CD4-positive, alpha-beta memory T cell (primary cell): ENCODE results near the gene LLGL2. TPM values are rescaled to one million over a fixed set of nuclear protein-coding genes. Genes with fewer than 3 reads are reported as not detected.
"Not testable (repeated sequence)": the region's sequence is repeated elsewhere in the genome, so short reads cannot be mapped to it uniquely, and the experiment has no call there.

Experiments
- CTCF ChIA-PET: fragments of 350-600 bp; sonication (Branson Sonifier 250); formaldehyde crosslinking; loops from one replicate; lab custom pipeline; 2021; ENCODE audit warnings: inconsistent platforms; ENCODE audit not compliant: partially characterized antibody; lab: Charles Lee
- POLR2A ChIA-PET: fragments of 350-600 bp; sonication (Branson Sonifier 250); formaldehyde crosslinking; loops from one replicate; lab custom pipeline; 2021; ENCODE audit not compliant: partially characterized antibody; lab: Charles Lee
- DNase-seq, 5 donors: peaks; one replicate each; pipeline versions ENCODE4 v3.0.0 to v3.0.0-alpha.2; 2020 to 2022; ENCODE audit warnings: mixed read lengths in 1 of 5
- H3K27ac ChIP-seq: one replicate; pipeline ENCODE4 v1.7.0; 2013; ENCODE audit warnings: low read depth, low read length
- H3K27me3 ChIP-seq: 2 replicates; pipeline ENCODE4 v1.7.0; 2013; ENCODE audit warnings: mild to moderate bottlenecking, low read length, moderate library complexity; ENCODE audit not compliant: insufficient read depth
- H3K36me3 ChIP-seq: 2 replicates; pipeline ENCODE4 v1.7.0; 2013; ENCODE audit warnings: mild to moderate bottlenecking, low read length, moderate library complexity; ENCODE audit not compliant: insufficient read depth
- H3K4me1 ChIP-seq: 2 replicates; pipeline ENCODE4 v1.7.0; 2013; ENCODE audit warnings: mild to moderate bottlenecking, low read length, moderate library complexity; ENCODE audit not compliant: insufficient read depth
- H3K4me3 ChIP-seq, 2 donors: one replicate each; pipeline ENCODE4 v1.7.0; 2013; ENCODE audit warnings: low read length in 2 of 2, mild to moderate bottlenecking in 1 of 2
- H3K9me3 ChIP-seq, 2 donors: one replicate each; pipeline ENCODE4 v1.7.0; 2013; ENCODE audit warnings: low read length in 2 of 2, control low read depth in 1 of 2; ENCODE audit not compliant: control insufficient read depth in 1 of 2
- H3K27ac Mint-ChIP-seq, 7 donors: one replicate each; pipeline ENCODE4 v1.8.0; 2020 to 2021; ENCODE audit warnings: mixed read lengths in 7 of 7, mild to moderate bottlenecking in 6 of 7, inconsistent platforms in 3 of 7, moderate library complexity in 3 of 7
- H3K27me3 Mint-ChIP-seq, 2 donors: one replicate each; pipeline ENCODE4 v1.8.0; 2020 to 2021; ENCODE audit warnings: mixed read lengths in 2 of 2
- H3K36me3 Mint-ChIP-seq, 2 donors: one replicate each; pipeline ENCODE4 v1.8.0; 2020 to 2021; ENCODE audit warnings: mixed read lengths in 2 of 2, inconsistent platforms in 1 of 2, mild to moderate bottlenecking in 1 of 2
- H3K4me1 Mint-ChIP-seq, 4 donors: one replicate each; pipeline ENCODE4 v1.8.0; 2020 to 2021; ENCODE audit warnings: mixed read lengths in 4 of 4, mild to moderate bottlenecking in 1 of 4
- H3K4me3 Mint-ChIP-seq, 8 donors: one replicate each; pipeline ENCODE4 v1.8.0; 2020 to 2021; ENCODE audit warnings: mixed read lengths in 8 of 8, mild to moderate bottlenecking in 7 of 8, moderate library complexity in 6 of 8, inconsistent platforms in 3 of 8
- H3K9me3 Mint-ChIP-seq, 8 donors: one replicate each; pipeline ENCODE4 v1.8.0; 2020 to 2021; ENCODE audit warnings: mixed read lengths in 8 of 8, mild to moderate bottlenecking in 5 of 8, inconsistent platforms in 3 of 8, moderate library complexity in 1 of 8
- intact Hi-C: fragments of 100-400 bp; cut with micrococcal nuclease; formaldehyde crosslinking; loops from one replicate; pipeline ENCODE4 v1.15.1; 2023
- polyA plus RNA-seq, 2 donors: library from polyadenylated mRNA; unstranded; fragments of 300-500 nt; fragmentation: Illumina TruSeq; gene quantifications; one replicate each; pipeline ENCODE4 v1.2.3, GENCODE V29; 2021
- total RNA-seq, 2 experiments: library from RNA; stranded (reverse); gene quantifications; one replicate each; pipeline ENCODE4 v1.2.3, GENCODE V29; 2021

Gene LLGL2
- total and polyA plus RNA-seq, 4 experiments from 2014 or later: 19.3 to 43.6 (median 32.2) TPM

DNA sequence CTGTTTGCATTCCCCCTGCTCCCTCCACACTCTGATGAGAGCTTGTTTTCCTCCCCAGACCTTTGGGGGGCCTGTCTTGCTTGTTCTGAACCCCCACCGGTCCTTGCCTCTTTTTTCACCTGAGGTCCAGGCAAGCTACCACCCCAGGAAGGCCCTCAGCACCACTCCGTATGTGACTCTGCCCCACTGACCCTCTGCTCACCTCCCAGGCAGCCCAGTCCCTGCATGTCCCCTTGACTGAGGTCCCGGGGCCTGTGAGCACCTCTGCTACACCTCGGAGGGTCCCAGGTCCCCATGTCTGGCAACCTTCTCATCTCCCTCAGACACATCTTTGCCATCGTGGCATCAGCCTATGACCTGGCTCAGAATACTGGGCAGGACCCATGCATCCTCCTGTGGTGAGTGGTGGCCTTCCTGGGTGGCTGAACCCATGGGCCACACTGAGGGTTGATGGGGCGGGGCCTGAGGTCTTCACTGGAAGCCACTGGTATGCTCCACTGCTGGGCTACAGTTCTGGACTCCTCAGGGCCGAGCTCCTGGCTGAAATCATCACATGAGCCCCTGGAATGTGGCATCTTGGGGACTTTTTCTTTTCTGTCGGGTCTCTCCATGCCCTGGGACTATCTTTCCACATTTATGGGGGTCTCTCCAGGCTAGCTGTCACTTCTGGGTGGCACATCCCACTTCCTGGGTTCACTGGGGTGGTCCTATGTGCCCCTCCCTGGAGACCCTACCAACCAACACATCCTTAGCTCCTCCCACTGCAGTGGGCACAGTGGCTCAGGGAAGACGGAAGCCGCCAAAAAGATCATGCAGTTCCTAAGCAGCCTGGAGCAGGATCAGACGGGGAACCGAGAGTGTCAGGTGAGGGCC lies 65.6 kb downstream of the LLGL2 start:
- H3K27me3 Mint-ChIP-seq: peaks cover 0 to 2% of the 10 kb centered on the region in 2 donors
- no peak overlapping the region for H3K4me3 ChIP-seq
- H3K27me3 ChIP-seq: no peaks in the 10 kb centered on the region
- peak overlapping the region in 5 of 8 donors; percentile 34 to 47 (median 44) for H3K4me3 Mint-ChIP-seq
- peak overlapping the region; percentile 37 to 86 (median 64) for H3K27ac Mint-ChIP-seq
- H3K9me3 Mint-ChIP-seq: peaks cover 0 to 4% (median 0%) of the 10 kb centered on the region in 8 donors
- ChIA-PET CTCF (interaction anchor here (0.9 to 3.4 kb wide), 9 partner anchors 7 to 168 kb away, joined by 3 to 23 read pairs (median 4); partner anchors contain the start of genes SMIM5 and TMEM94), POLR2A (interaction anchor here (0.6 to 2.2 kb wide), 5 partner anchors 9 to 555 kb away, joined by 3 to 9 read pairs (median 3); partner anchors contain the start of genes LLGL2 and TSEN54)
- intact Hi-C loops: no loop called here
- H3K36me3 Mint-ChIP-seq: no peaks in the 10 kb centered on the region
- peaks cover 0 to 6% (median 3%) of the 10 kb centered on the region in 4 donors for H3K4me1 Mint-ChIP-seq
- no peak overlapping the region for H3K27ac ChIP-seq
- no peak for DNase-seq
- no peaks in the 10 kb centered on the region for H3K36me3 ChIP-seq
- H3K4me1 ChIP-seq: peaks cover 18% of the 10 kb centered on the region
- no peaks in the 10 kb centered on the region for H3K9me3 ChIP-seq

DNA sequence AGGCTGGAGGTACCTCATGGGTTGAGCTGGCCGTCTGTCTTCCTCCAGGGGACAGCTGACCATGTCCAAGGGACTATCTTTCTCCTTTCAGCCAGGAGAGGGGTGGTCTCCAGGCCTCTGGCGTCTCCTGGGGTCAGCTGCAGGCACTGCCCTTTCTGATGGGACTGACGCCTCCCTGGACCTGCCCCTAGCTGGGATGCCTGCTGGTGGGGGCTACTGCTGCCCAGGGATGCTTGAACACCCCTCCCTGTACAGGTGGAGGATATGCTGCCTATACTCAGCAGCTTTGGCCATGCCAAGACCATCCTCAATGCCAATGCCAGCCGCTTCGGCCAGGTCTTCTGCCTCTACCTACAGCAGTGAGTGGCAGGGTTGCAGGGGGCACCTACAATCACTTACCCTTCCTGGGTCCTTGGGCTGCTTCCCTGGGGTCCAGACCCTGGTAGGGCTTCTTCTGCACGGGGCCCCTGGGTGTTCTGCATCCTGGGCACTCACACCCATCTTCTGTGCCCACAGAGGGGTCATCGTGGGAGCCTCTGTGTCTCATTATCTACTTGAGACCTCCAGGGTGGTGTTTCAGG lies 66.3 kb downstream of the LLGL2 start:
- CTCF ChIA-PET: interaction anchor here (1.8 to 3.4 kb wide), 4 partner anchors 9 to 169 kb away, joined by 4 to 23 read pairs (median 10); no protein-coding TSS in a partner anchor
- Histone ChIP-seq H3K36me3 (no peaks in the 10 kb centered on the region), H3K9me3 (no peaks in the 10 kb centered on the region), H3K4me3 (no peak overlapping the region), H3K27me3 (no peaks in the 10 kb centered on the region), H3K27ac (no peak overlapping the region), H3K4me1 (peaks cover 18% of the 10 kb centered on the region)
- intact Hi-C loops: no loop called here
- Mint-ChIP-seq H3K36me3 (no peaks in the 10 kb centered on the region), H3K27ac (peak overlapping the region in 2 of 7 donors; percentile 12 to 47), H3K4me3 (no peak overlapping the region), H3K9me3 (peaks cover 0 to 4% (median 0%) of the 10 kb centered on the region in 8 donors), H3K4me1 (peaks cover 0 to 6% (median 3%) of the 10 kb centered on the region in 4 donors), H3K27me3 (no peaks in the 10 kb centered on the region)
- POLR2A ChIA-PET: interaction anchor here (1.2 kb wide), 1 partner anchor 10 kb away, joined by 3 read pairs; no protein-coding TSS in a partner anchor
- no peak for DNase-seq

DNA sequence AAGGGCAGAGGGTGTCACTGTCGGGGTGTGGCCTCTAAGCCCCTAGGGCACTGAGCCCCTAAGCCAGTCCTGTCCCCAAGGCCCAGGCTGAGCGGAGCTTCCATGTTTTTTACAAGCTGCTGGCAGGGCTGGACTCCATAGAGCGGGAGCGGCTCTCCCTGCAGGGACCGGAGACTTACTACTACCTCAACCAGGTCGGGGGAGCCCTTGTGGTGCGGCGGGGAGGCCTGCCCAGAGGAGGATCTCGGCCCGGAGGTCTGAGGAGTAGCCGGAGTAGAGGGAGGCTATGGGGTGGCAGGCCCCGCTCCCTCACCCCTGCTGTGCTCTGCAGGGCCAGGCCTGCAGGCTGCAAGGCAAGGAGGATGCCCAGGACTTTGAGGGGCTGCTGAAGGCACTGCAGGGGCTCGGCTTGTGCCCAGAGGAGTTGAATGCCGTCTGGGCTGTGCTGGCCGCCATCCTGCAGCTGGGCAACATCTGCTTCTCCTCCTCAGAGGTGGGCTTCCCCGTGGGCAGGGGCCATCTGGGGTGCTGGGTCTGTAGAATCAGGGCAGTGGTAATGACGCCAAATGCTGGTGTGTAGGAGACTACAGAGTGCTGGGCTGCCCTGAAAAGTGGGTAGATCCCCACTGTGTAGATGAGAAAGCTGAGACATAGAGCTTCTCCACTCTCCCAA lies 67.0 kb downstream of the LLGL2 start:
- H3K27ac Mint-ChIP-seq: peak overlapping the region in 2 of 7 donors; percentile 12 to 36
- POLR2A ChIA-PET: no interaction called here
- CTCF ChIA-PET: interaction anchor here (3.4 kb wide), 1 partner anchor 8 kb away, joined by 13 read pairs; no protein-coding TSS in a partner anchor

DNA sequence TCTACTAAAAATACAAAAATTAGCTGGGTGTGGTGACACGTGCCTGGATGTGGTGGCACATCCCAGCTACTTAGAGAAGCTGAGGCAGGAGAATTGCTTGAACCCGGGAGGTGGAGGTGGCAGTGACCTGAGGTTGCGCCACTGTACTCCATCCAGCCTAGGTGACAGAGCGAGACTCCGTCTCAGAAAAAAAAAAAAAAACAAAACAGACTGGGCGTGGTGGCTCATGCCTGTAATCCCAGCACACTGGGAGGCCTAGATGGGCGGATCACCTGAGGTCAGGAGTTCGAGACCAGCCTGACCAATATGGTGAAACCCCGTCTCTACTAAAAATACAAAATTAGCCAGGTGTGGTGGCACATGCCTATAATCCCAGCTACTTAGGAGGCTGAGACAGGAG lies 67.9 kb downstream of the LLGL2 start:
- H3K4me3 ChIP-seq, H3K27me3 ChIP-seq, intact Hi-C loops, H3K4me1 Mint-ChIP-seq, H3K27ac ChIP-seq, H3K9me3 ChIP-seq, H3K36me3 ChIP-seq, H3K27me3 Mint-ChIP-seq, DNase-seq, H3K4me1 ChIP-seq, H3K4me3 Mint-ChIP-seq, H3K36me3 Mint-ChIP-seq, POLR2A ChIA-PET, H3K9me3 Mint-ChIP-seq, H3K27ac Mint-ChIP-seq: not testable (repeated sequence)
- CTCF ChIA-PET: interaction anchor here (1.1 kb wide), 1 partner anchor 12 kb away, joined by 6 read pairs; no protein-coding TSS in a partner anchor

More for the DNA sequence above, 67.0 kb downstream of the LLGL2 start:
- peaks cover 0 to 6% (median 3%) of the 10 kb centered on the region in 4 donors for H3K4me1 Mint-ChIP-seq
- H3K9me3 Mint-ChIP-seq: peaks cover 0 to 4% (median 0%) of the 10 kb centered on the region in 8 donors
- H3K36me3 ChIP-seq: no peaks in the 10 kb centered on the region
- H3K9me3 ChIP-seq: no peaks in the 10 kb centered on the region
- H3K27ac ChIP-seq: no peak overlapping the region
- H3K27me3 Mint-ChIP-seq: no peaks in the 10 kb centered on the region
- H3K4me1 ChIP-seq: peaks cover 17% of the 10 kb centered on the region
- H3K4me3 ChIP-seq: no peak overlapping the region
- no peaks in the 10 kb centered on the region for H3K36me3 Mint-ChIP-seq
- DNase-seq: no peak
- H3K27me3 ChIP-seq: no peaks in the 10 kb centered on the region
- no peak overlapping the region for H3K4me3 Mint-ChIP-seq
- intact Hi-C loops: no loop called here

DNA sequence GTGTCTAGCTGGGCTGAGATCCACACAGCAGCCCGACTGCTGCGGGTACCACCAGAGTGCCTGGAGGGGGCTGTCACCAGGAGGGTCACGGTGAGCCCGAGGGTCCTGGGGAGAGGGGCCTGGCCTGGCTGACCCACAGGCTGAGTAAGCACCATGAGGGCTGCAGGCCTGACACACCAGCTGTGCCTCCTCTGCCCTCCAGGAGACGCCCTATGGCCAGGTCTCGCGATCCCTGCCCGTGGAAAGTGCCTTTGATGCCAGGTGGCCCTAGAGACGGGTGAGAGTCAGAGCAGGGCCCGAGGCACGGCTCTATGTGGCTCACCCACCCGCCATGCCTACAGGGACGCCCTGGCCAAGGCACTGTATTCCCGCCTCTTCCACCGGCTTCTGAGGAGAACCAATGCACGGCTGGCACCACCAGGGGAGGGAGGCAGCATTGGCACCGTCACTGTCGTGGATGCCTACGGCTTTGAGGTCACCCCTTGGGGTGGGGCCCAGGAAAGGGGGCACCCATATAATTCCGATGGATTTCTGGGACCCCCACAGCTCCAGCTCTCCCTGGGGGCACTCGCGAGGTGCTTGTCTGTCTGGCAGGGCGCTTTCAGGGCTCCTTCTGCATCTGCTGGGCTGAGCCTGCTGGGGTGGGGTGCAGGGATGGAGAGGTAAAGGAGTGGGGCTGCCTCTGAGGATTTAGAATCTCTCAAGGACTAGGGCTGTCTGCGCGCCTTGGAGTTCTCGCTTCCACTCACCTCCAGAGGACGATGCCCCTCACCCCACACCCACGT lies 69.2 kb downstream of the LLGL2 start:
- Mint-ChIP-seq H3K36me3 (no peaks in the 10 kb centered on the region), H3K27ac (no peak overlapping the region), H3K4me3 (no peak overlapping the region), H3K4me1 (peaks cover 0 to 6% (median 3%) of the 10 kb centered on the region in 4 donors), H3K27me3 (no peaks in the 10 kb centered on the region), H3K9me3 (peaks cover 0 to 2% (median 0%) of the 10 kb centered on the region in 8 donors)
- intact Hi-C loops: no loop called here
- Histone ChIP-seq H3K36me3 (no peaks in the 10 kb centered on the region), H3K4me1 (peaks cover 2% of the 10 kb centered on the region), H3K27ac (no peak overlapping the region), H3K4me3 (no peak overlapping the region), H3K27me3 (no peaks in the 10 kb centered on the region), H3K9me3 (no peaks in the 10 kb centered on the region)
- no peak for DNase-seq
- POLR2A ChIA-PET: no interaction called here
- CTCF ChIA-PET: interaction anchor here (1.1 kb wide), 1 partner anchor 10 kb away, joined by 6 read pairs; no protein-coding TSS in a partner anchor

DNA sequence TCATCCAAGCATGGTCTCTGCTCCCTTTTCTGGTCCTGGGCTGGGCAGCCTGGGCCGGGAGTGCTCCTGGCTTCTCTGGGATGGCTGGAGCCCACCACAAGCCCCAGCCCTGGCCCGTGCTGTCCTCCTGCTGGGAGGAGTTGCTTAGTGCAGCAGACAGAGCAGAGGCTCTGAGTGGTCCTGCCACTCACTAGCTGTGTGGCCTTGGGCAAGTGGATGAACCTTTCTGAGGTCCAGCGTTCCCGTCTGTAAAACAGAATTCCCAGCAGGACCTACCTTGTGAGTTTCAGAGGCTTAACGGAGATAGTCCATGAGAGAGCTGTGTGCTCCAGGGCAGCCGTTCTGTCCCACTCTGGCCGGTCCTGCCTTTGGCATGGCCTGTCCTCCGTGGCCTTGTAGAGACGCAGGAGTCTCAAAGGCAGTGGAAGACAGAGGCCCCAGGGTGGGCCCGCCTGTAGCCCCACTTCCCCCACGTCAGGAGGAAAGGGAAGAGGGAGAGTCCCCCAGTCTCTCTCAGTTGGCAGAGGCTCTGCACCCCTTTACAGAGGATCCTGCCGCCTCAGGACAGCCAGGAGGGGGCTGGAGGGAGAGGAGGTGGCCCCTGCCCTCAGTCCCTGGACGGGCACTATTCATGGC lies 69.9 kb downstream of the LLGL2 start:
- Histone ChIP-seq H3K27ac (no peak overlapping the region), H3K9me3 (no peaks in the 10 kb centered on the region), H3K4me1 (no peaks in the 10 kb centered on the region), H3K4me3 (no peak overlapping the region), H3K36me3 (no peaks in the 10 kb centered on the region), H3K27me3 (no peaks in the 10 kb centered on the region)
- Mint-ChIP-seq H3K36me3 (no peaks in the 10 kb centered on the region), H3K27me3 (no peaks in the 10 kb centered on the region), H3K4me1 (peaks cover 0 to 6% (median 1%) of the 10 kb centered on the region in 4 donors), H3K4me3 (no peak overlapping the region), H3K9me3 (peaks cover 0 to 2% (median 0%) of the 10 kb centered on the region in 8 donors), H3K27ac (peak overlapping the region in 1 of 7 donors; percentile 22)
- intact Hi-C loops: no loop called here
- no peak for DNase-seq
- ChIA-PET POLR2A (no interaction called here), CTCF (no interaction called here)
